Erythroblast (primary cell): ENCODE results near the gene SHB.

ENCODE experiments used
- GATA1 ChIP-seq: IDR thresholded peaks from 2 replicates; pipeline ENCODE4 v1.6.1; 2011; ENCODE audit warnings: low read depth, mild to moderate bottlenecking, control low read depth, low read length, moderate library complexity
- POLR2A ChIP-seq: IDR thresholded peaks from 2 replicates; pipeline ENCODE4 v1.6.1; 2011; ENCODE audit warnings: mild to moderate bottlenecking, low read length

DNA sequence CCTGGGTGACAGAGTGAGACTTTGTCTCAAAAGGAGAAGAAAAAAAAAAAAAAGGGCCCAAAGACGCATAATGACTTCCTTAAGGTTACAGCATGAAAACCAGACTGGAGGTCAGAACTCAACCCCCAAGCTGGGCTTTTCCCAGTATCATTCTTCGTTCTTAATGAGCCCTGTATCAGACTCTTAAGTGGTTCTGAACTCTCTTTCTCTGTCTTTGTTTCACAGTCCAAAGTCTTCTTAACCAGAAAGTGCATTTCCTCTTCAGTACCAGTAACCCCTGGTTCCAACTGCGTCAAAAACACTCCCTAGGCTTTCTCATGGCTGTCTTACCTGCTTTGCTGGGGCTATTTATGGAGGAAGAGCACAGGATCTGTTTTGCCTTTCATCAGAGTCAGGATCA lies 38.4 kb upstream of the SHB start:
- TF ChIP-seq POLR2A (no peak), GATA1 (no peak)
